Activated CD8-positive, alpha-beta memory T cell treated with anti-CD3 and anti-CD28 coated beads for 48 hours (primary cell): ENCODE data around the gene LCP1.

Experiments
- DNase-seq, 3 experiments: peaks; one replicate each; pipeline ENCODE4 v3.0.0-alpha.2; 2020; ENCODE audit warnings: low read depth in 2 of 3, low spot score in 2 of 3

Gene LCP1

GRCh38 chr13:46102255-46102605 is 79.7 kb downstream of the LCP1 start:
- DNase-seq: no peak

GRCh38 chr13:46101484-46102254 is 80.3 kb downstream of the LCP1 start:
- no peak for DNase-seq

GRCh38 chr13:46101002-46101401 is 81.0 kb downstream of the LCP1 start:
- no peak for DNase-seq

DNA sequence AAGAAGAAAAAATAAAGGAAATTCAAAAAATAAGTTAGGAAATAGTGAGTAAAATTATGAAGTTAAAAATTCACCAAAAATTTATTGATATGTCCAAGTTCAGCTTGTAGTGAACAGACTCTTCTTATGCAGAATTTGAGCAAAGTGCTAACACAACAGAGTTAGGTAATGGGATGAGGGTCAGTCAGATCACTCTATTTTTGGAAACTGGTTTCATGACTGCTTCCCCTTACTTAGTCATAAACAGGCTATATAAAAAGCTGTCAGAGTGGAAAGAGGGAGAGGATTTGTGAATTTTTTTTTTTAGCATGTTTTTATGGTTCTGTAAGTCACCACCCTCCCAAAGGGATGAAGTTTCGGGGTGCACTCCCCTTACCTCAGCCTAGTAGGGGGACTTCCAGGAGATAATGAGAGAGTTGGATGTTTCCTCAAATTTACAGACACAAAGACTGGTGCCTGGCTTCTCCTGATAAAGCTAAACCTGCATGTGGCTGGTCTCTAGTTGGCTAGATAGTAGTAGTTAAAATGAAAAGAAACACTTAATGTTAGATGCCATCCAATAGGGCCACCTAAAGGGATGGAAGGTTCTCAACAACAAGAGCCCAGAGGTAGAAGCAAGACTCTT is 81.7 kb downstream of the LCP1 start:
- DNase-seq: no peak

- DNase-seq: no peak
Measured at GRCh38 chr13:46097663-46098062, 84.3 kb downstream of the LCP1 start.

DNA sequence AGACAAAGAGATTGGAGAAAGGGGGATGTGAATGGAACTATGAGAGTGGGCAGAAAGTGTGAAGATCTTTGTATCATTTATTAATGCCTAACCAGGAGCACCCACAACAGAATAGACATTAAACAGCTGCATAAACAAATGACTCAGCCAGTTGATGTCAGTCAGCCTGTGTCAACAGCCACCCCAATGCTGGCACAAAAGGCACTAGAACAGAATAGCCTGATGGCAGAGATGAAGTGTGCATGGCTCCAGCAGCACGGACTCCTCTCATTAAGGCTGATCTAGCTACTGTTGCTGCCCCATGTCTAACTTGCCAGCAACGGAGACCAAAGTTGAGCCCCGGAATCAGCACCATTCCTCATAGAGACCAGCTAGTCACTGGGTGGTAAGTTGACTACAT is 85.0 kb downstream of the LCP1 start:
- no peak for DNase-seq

- no peak for DNase-seq
Measured at GRCh38 chr13:46094478-46094877, 87.5 kb downstream of the LCP1 start.

- DNase-seq: no peak
Measured at GRCh38 chr13:46088821-46089562, 93.0 kb downstream of the LCP1 start.

DNA sequence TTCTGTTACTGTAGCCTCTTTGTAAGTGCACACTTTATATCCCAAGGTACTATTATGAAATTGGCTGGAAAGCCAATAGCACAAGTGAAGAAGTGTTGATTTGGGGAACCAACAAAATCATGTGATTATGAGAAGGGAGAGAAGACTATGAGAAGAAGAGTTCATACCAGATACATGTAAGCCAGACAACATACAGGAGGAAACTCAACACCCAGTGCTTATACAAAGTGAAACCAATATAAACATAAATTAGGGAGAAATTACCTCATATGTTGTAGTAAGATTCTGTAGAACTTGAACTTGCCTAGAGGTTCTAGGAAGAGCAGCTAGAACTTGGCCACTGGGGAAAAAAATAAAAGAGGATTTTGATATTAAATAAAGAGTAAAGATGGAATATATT is 94.5 kb downstream of the LCP1 start:
- DNase-seq: no peak

DNA sequence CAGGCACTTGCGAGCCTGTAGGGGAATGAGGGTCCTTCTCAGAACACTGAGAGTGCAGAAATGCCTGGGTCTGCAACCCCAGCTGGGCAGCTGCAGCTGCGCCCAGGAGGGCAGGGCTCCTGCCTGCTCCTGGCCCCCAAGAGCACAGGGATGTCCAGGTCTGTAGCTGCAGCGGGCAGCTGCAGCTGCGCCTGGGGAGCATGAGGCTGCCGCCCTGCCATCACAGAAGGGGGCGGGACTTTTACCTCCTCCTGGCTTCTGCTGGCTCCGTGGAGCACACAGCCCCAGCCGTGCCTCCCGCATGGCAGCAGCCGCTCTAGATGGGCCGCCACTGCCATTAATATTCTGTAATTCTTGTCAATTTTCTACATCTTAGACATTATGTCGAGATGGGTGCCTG is 95.0 kb downstream of the LCP1 start:
- no peak for DNase-seq

GRCh38 chr13:46086421-46086922 is 95.5 kb downstream of the LCP1 start:
- no peak for DNase-seq

DNA sequence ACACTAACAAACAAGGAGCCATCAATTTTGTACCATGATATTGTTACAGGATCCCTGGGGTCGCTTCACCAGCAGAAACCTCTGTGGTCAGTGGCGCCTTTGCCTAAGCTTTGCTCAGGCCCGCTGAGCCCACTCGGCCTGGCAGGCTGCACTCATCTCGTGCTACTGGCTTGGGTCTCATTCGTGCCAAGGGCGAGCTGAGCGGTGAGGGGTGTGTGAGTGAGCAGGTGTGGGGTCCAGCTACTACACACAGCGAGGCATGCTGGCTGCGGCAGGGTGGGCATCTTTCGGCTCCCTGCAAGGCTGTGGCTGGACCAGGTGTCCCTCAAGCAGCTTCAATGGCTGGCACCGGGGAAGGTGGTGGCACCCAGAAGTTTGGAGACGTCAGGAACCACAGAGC is 96.2 kb downstream of the LCP1 start:
- no peak for DNase-seq

- DNase-seq: no peak
Measured at GRCh38 chr13:46082324-46082723, 99.7 kb downstream of the LCP1 start.

DNA sequence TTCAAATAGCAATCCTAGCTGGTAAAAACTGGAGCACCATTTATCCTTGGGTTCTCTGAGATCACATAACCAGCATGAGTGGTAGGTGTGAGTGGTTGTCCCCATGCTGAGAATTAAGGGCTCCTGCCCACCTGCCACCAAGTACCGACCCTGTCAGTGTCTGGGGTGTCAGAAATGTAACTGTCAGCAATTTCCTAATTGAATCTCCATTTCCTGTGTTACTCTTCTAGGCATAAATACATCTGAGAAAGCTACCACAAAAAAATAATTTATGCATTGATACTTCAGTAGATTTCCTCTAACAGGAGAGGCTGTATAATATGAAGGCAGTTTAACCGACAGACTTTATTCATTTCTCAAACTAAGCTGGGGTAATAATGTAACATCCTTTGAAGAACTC is 102.2 kb downstream of the LCP1 start:
- no peak for DNase-seq

DNA sequence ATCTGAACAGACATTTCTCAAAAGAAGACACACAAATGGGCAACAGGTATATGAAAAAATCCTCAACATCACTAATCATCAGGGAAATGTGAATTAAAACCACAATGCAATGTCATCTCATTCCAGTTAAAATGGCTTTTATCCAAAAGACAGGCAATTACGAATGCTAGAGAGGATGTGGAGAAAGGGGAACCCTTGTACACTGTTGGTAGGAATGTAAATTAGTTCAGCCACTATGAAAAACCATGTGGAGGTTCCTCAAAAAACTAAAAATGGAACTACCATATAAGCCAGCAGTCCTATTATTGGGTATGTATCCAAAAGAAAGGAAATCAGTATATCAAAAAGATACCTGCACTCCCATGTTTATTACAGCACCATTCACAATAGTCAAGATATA is 104.7 kb downstream of the LCP1 start:
- DNase-seq: no peak

- no peak for DNase-seq
Measured at GRCh38 chr13:46076827-46077226, 105.2 kb downstream of the LCP1 start.
